Anterior cingulate cortex (tissue), 58 donors: ENCODE data around the gene PRR15L.
A peak's percentile ranks its signal among the peaks of the same experiment; 100 is the strongest.
"Not testable (repeated sequence)": the region's sequence is repeated elsewhere in the genome, so short reads cannot be mapped to it uniquely, and the experiment has no call there.

Experiments
- DNase-seq, 58 donors: peaks; one replicate each; lab custom pipeline; 2025; lab: John Stamatoyannopoulos, UW

The PRR15L gene

GRCh38 chr17:47989700-47990099 is 32.0 kb upstream of the PRR15L start:
- no peak for DNase-seq

DNA sequence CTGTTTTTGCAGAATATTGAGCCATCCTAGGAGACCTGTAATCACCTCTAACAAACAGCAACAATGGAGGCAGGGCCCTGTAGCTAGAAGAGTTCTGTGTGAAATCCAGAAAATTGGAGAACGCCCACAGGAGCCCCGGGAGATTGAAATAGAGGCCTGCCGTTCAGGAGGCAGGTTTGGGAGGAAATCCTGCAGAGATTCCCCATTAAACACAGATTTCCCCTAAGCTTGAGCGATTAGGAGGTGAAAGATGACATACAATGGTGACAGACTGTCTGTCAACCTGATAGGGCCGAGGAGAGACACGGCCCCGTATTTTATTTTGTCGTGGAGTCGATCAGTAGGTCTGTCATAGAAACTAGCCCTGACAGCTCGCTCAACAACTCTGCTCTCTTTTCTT is 31.5 kb upstream of the PRR15L start:
- DNase-seq = no peak

DNA sequence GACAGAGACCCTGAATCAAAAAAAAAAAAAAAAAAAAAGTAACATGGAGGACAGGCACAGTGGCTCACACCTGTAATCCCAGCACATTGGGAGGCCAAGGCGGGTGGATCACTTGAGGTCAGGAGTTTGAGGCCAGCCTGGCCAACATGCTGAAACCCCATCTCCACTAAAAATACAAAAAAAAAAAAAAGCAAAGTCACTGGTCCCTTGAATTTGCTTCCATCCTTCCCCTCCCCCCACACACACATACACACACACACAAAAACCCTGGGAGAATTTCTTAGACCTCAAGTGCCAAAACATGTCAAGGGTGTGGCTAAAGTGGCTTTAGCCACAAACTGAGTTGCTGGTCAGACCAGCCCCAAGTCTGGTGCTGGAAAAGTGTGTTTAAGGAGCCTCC is 30.8 kb upstream of the PRR15L start:
- not testable (repeated sequence) for DNase-seq

DNA sequence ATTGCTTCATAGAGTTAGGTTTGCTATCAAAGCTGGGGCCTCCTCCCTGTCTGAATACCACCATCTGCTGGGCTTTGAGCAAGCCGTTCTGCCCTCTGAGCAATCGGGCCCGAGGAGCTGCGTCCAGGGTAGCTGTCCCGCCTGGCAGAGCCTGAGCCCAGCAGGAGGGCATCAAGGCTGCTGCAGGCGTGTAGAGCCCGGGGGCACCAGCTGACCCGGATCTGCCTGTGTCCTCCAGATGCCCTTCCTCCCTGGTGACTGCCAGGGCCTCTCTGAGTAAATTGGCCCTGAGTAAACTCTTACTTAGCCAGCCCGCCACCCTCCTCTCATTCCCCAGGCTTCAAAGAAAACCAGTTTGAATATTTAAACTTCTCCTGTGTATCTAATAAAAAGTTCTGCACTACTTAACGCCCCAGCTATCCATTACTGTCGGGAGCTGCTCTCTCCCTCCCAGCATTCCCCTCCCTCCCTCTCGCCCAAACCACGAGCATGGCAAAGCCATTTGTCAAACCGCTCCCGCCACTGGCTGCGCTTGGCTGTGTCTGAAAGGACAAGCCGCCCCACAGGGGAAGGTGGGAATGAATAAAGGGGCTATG is 29.7 kb upstream of the PRR15L start:
- peak in 17 of 58 donors; percentile 8 to 52 (median 24) for DNase-seq

DNA sequence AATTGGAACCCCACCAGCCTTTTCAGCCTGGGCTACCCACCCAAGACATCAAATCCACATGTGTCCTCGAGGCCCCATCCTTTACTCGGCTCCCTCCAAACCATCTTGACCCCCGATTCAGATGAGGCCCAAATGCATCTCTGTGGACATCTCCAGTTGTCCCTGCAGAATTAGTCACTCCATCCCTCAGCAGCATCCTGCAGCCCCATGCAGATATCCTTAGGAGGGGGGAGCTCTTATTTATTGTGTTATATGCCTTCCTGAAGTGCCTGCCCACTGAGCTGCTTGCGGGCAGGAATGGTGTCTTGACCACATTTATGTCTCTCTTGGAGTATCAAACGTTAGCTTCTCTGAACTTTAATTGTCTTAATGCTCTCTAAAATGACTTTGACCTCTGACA is 28.8 kb upstream of the PRR15L start:
- no peak for DNase-seq

GRCh38 chr17:47983492-47984223 is 26.0 kb upstream of the PRR15L start:
- peak in 10 of 58 donors; percentile 7 to 34 (median 18) for DNase-seq

DNA sequence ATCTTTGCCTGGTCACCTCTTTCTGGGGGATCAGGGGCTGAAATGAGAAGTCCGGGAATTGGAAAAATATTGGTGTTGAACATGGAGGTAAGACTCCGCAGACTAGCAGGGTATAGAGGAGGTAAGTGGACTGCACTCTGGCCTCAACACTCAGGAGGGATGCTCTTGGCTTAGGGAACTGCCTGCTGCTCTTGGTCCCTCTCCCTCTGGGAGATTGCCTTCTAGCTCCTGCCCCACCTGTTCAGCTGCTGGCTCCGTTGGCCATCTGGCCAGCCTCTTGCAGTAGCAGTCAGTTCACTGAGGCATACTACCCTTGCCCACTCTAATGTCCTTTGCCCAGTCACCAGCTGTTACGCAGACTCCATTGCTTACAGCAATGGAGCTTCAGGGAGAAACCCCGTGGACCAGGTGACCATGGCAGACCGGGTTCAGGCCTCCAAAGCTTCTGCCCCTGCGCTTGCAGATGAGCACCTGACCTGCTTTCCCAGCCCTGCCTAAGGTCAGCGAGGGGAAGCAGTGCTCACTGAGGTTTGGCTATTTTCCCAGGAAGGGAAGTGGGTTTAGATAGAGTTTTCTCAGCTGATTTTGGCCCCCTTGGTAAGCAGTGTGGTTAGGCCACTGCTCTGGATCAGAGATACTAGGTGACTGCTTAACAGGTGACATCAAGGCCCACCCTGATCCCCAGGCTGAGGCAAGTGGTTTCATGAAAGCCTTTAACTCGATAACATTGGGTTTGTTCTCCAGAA is 25.1 kb upstream of the PRR15L start:
- no peak for DNase-seq

GRCh38 chr17:47982091-47982617 is 24.5 kb upstream of the PRR15L start:
- no peak for DNase-seq

- DNase-seq = no peak
Observed at GRCh38 chr17:47981462-47981861, 23.8 kb upstream of the PRR15L start.

DNA sequence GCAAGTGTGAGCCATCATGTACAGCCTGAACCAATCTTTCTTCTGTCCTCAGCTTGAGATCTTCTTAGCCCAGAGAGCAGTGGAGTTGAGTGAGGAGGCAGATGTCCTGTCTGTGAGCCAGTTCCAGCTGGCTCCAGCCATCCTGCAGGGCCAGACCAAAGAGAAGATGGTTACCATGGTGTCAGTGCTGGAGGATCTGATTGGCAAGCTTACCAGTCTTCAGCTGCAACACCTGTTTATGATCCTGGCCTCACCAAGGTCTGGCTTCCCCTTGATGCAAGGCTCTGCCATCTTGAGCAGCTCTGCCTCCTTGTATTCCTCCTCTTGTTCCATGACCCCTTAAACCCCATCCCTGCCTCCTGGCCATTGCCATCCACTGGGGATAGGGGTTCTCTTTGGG is 22.9 kb upstream of the PRR15L start:
- no peak for DNase-seq

GRCh38 chr17:47978324-47978723 is 20.6 kb upstream of the PRR15L start:
- DNase-seq = peak in 35 of 58 donors; percentile 3 to 65 (median 24)

- no peak for DNase-seq
Observed at GRCh38 chr17:47975823-47976205, 18.1 kb upstream of the PRR15L start.

- no peak for DNase-seq
Observed at GRCh38 chr17:47975189-47975822, 17.6 kb upstream of the PRR15L start.

DNA sequence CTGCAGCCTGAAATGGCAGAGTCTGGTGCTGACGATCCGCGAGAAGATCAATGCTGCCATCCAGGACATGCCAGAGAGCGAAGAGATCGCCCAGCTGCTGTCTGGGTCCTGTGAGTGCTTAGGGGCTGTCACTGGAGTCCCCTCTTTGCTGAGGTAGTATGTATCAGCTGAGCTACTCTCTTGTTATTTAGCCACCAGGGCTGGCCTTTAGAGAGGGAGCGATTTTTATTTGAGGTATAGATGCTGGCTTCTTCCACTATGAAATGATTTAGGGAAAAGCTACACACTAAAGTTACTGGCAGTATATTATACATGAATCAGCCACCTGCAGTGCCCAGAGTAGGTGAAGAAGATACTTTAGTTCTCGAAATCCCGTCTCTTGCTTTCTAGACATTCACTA is 15.9 kb upstream of the PRR15L start:
- DNase-seq = no peak

DNA sequence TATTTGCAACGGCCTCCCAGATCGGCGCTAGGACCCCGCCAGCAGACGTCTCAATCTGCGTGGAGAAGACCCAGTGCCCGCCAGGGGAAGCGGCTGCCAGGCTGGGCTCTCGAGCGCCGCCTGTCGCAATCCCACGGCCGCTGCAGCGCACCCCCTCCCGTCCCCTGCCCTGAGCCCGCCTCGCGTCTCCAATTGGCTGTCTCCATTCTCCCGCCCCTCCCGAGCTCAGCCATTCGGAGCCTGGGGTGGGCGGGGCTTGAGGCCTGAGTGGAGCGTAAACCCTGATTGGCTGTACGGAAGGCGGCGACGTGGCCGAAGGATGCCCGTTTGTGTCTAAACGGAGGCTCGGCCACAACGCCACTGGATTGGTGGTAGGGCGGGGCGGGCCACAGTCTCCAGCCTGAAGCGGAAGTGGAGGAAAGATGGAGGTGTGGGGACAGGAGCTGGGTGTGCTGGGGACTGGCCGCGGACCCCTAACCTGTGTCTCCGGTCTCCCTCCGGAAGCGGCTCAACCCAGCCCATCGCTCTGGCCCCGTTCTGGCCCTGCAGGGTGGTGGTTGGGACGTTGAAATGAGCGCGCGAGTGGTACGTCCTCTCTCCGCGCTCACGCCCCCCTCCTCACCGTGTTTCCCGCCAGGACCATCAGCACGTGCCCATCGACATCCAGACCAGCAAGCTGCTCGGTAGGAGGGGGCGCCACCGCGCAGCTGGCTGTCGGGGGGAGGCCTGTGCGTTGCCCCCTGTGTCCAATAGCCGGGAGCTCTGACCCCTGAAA is 13.2 kb upstream of the PRR15L start, which contains the start of gene CDK5RAP3:
Gene CDK5RAP3, plus strand, starts transcription at position 389 of the 775 bp plus-strand sequence. Its CDS starts 34 bp downstream, at position 423.
- DNase-seq = peak; percentile 78 to 100 (median 99)

- peak in 1 of 58 donors; percentile 20 for DNase-seq
Observed at GRCh38 chr17:47969930-47970724, 12.4 kb upstream of the PRR15L start.

DNA sequence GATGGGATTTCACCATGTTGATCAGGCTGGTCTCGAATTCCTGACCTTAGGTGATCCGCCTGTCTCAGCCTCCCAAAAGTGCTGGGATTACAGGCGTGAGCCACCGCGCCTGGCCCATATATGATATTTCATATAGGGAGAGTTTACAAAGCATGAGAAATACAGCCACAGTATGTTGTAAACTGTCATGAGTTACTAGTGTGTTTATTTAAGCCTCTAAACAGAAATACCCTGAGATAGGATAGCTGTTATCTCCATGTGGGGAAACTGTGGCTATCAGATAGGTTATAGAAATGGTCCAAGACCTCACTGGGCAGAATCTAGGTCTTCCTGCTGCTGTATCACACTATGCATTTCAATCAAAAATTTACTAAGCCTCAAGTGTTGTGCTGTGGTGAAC is 11.2 kb upstream of the PRR15L start:
- DNase-seq = no peak

- no peak for DNase-seq
Observed at GRCh38 chr17:47967607-47968252, 10.0 kb upstream of the PRR15L start.
